GM21529 (cell line): ENCODE data around the gene PALM.
"Not testable (repeated sequence)": the region's sequence is repeated elsewhere in the genome, so short reads cannot be mapped to it uniquely, and the experiment has no call there.

Experiments
- ATAC-seq: cut with Tn5 transposase; IDR thresholded peaks from one replicate; pipeline ENCODE4 v1.9.1; 2021; ENCODE audit not compliant: unreplicated experiment

The PALM gene

DNA sequence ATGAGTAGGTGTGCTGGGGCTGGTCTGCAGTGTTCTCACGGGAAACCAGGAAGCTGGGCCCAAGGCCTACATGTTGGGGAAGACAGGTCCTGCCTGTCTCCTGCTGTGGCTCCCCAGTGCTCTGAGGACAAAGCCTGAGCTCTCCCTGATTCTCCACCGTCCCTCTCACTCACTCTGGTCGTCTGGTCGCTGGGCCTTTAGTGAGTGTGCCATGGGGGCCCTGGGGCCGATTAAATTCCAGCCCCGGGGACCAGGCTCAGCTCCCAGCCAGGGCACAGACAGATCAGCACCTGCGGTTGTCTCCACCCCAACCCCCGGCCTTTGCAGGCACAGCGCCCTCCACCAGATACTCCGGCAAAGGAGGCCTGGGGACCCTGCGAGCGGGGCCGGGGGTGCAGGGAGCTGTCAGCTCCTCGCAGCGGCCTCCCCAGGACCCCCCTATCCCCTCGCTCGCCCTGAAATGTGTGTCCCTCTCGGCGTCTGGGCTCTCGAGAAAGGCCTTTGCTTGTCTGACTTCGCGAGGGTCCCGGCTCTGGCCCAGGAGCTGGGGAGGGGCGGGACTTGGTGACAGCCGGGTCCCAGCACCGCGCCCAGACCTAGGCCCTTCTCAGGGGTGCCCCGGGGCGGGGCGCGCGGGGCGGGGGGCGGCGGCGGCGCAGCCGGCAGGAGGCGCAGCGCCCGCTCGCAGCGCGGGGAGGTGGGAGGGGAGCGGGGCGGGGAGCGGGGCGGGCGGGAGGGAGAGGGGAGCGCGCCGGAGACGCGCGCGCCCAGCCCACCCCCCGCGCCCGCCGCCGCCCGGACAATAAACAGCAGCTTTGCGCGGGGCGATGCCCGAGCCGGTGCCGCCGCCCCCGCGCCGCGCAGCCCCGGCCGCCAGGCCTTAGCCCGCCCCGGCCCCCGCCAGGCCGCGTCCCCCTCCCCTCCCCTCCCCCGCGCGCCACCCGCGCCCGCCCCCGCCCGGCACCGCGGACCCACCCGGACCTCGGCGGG, at the start of gene PALM:
PALM (plus strand) TSS at position 782 of the 990 bp plus-strand sequence. CDS start 212 bp downstream, outside the sequence.
- no peak for ATAC-seq

GRCh38 chr19:660793-661426, 47.8 kb upstream of the PALM start:
- no peak for ATAC-seq

DNA sequence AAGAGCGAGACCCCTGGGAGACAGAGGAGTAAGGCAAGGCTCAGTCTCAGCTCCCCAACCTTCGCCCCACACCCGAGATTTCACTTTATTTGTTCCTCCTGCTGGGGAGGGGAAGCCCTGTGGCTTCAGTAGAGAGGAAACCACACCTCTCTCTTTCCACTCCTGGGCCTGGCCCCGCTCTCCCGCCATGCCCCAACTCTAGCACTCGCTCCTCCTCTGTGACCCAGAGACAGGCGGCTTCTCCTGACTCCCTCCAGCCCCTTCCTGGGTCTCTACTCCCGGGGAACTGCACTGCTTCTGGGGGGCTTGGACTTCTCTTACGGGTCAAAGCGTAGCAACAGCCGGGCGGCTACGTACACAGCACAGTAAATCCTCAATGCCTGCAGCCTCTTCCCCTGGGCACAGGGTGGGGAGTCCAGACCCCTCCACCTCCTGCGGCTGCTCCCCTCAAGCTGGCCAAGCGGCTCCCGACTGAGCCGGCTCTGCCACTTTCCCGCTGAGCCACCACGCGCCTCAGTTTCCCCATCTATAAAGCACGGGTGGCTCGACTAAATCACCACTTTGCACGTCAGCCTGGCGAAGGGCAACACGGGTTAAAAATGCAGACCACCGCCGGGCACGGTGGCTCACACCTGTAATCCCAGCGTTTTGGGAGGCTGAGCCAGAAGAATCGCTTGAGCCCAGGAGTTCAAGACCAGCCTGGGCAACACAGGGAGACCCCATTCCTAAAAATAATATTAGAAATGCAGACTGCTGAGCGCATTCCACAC, 47.1 kb upstream of the PALM start:
- ATAC-seq, result no peak

DNA sequence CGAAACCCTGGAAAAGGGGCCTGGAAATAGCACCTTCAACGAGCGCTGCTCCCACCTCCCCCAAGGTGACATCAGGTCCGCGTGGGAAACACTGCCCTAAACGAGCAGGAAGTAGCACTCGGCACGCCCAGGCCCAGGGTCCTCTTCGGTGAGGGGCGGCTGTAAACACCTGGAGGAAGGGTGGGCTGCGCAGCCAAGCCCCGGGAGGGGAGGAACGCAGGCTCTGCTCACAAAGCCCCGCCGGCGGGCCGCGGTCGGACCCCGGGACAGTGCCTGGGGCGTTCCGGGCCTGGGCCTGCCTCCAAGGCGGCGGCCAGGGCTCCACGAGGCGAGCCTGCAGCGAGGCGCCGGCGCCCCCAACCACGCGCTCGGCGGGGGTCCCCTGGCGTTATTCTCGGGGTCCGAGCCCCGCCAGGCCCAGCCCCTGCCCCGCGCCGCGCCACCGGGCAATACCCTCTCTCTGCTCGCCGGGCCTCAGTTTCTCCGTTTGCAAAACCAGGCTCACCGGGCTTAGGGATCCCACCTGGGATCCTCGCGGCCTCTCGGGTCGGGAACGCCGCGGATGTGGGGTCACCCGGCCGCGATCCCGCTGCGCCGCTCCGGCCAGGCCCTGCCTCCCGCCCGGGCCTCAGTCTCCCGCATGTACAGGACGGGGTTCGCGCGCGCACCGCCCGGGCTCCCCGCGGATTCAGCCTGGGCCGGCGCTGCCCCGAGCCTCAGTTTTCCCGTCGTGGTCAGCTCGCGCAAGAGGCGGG, 46.4 kb upstream of the PALM start:
- peak; percentile 6 for ATAC-seq

DNA sequence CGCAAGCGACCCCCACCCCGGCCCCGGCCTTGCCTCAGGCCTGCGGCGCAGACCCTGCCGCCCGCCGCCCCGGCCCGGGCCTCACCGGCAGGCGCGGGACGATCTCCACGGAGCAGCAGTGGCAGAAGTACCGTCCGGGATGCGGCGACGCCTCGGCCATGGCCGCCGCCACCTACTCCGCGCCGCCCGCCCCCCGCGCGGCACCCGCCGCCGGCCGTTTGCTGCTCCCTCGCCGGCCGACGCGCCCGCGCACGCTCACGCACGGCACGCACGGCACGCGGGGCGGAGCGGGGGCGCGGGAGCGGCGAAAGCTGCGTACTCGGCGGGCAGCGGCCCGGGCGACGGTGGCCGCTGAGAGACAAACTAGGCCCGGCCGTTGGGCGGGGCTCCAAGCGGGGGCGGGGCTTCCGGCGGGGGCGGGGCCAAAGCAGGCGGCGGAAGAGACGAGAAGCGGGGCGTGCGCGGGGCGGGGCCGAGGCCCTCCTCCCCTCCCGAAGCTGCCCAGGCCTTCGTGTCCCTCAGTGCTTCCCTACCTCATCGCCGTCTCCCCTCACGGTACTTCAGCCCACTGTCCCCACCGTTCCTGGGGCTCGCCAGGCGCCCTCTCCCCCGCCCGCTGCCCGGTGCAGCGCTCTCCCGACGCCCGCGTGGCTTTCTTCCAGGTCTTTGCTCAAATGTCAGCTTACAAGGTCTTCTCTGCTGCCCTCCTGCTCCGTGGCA, 45.6 kb upstream of the PALM start, which contains the start of gene RNF126:
RNF126 (minus strand) TSS at position 253 of the 720 bp plus-strand sequence; CDS start at position 160, 93 bp downstream.
- ATAC-seq, result peak; percentile 54

- ATAC-seq, result no peak
Observed at GRCh38 chr19:663682-664117, 45.0 kb upstream of the PALM start.

- no peak for ATAC-seq
Observed at GRCh38 chr19:664913-665443, 43.8 kb upstream of the PALM start.

DNA sequence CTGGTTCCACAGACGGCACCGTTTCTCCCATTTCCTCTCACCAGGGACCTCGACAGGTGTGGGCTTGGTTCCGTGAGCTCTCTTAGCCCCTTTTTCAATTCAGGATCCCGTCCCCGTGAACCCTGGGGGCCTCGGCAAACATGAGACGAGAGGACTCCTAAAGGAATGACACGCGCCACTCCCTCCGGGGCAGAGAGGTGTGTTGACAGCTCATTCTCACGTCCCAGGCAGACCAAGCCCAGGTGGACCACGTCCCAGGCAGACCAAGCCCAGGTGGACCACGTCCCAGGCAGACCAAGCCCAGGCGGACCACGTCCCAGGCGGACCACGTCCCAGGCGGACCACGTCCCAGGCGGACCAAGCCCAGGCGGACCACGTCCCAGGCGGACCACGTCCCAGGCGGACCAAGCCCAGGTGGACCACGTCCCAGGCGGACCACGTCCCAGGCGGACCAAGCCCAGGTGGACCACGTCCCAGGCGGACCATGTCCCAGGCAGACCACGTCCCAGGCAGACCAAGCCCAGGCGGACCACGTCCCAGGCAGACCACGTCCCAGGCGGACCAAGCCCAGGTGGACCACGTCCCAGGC, 41.7 kb upstream of the PALM start:
- ATAC-seq, result not testable (repeated sequence)

DNA sequence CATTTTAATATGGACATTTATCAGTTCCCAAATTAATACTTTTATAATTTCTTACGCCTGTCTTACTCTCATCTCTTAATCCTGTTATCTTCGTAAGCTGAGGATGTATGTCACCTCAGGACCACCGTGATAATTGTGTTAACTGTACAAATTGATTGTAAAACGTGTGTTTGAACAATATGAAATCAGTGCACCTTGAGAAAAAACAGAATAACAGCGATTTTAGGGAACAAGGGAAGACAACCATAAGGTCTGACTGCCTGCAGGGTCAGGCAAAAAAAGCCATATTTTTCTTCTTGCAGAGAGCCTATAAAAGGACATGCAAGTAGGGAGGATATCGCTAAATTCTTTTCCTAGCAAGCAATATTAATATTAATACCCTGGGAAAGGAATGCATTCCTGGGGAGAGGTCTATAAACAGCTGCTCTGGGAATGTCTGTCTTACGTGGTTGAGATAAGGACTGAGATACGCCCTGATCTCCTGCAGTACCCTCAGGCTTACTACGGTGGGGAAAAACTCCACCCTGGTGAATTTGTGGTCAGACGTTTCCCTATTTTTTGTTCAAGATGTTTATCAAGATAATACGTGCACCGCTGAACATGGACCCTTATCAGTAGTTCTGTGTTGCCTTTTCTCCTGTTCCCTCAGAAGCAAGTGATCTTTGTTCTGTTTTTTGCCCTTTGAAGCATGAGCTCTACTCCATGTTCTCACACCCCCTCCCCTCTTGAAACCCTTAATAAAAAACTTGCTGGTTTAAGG, 39.9 kb upstream of the PALM start:
- ATAC-seq, result not testable (repeated sequence)

DNA sequence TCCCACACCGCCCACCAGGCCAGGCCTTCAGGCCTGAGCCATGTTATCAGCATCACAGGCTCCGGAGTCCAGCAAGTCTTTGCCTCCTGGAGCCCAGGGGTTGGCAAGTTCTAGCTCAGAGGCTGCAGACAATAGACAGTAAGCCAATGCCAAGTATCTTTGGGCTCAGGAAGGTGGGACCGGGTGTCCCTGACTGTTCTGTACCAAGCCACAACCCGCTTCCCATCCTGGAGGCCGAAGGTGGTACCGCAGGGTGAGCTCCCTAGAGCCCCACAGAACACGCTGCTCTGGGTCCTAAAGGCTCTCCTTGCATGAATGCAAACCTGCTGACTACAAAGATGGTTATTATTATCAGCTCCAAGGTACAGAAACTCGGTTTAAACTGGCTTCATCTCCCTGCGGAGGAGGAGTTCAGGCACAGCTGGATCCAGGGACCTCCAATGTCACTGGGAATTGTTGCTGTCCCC, 38.1 kb upstream of the PALM start:
- ATAC-seq, result no peak

GRCh38 chr19:674282-675151, 34.2 kb upstream of the PALM start:
- ATAC-seq, result no peak

DNA sequence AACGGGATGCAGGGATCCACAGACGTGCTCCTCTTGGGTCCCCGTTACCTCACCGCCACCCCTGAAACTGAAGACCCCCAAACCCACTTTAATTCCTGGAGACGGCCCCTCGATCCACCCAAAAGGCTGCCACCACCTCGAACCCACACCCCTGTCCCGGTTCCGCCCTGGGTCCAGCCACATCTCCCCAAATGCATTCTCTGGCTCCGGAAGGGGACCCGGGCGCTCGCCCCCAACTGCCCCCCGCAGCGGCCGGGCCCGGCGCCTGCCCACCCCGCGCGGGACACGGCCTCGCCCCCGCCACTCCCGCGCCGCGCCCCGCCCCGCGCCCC, 32.8 kb upstream of the PALM start:
- no peak for ATAC-seq

DNA sequence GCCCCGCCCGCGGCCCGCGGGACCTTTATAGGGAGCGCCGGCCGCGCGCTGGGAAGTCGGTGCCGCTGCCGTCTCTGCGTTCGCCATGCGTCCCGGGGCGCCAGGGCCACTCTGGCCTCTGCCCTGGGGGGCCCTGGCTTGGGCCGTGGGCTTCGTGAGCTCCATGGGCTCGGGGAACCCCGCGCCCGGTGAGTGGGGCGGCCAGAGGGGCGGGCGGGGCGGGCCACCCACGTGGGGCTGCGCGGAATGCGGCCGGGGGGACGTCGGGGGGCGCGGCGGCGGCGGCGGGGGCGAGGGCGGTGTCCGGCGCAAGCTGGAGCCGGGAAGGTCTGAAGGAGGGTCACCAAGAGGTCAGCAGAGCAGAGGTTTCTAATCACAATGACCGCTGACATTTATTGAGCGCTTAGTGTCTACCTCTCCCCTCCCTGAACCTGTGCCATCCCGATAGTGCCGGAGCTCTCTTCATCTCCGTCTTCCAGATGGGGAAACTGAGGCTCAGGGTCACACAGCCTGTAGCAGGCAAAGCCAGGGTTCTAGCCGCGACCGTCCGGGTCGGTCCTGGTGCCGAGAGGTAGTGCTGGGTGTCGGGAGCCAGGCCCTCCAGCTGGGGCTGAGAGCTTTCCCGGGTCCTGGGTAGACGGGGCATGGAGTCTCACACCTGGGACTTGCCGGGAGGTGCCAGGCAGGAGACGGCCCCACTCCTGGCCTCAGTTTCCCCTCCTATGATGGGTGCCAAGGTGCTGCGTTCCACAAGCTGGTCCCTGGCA, 32.2 kb upstream of the PALM start, which contains the start of gene FSTL3:
FSTL3 (plus strand) TSS at position 54 of the 767 bp plus-strand sequence; CDS start at position 86, 32 bp downstream.
- ATAC-seq, result no peak

- no peak for ATAC-seq
Observed at GRCh38 chr19:677201-677600, 31.5 kb upstream of the PALM start.

DNA sequence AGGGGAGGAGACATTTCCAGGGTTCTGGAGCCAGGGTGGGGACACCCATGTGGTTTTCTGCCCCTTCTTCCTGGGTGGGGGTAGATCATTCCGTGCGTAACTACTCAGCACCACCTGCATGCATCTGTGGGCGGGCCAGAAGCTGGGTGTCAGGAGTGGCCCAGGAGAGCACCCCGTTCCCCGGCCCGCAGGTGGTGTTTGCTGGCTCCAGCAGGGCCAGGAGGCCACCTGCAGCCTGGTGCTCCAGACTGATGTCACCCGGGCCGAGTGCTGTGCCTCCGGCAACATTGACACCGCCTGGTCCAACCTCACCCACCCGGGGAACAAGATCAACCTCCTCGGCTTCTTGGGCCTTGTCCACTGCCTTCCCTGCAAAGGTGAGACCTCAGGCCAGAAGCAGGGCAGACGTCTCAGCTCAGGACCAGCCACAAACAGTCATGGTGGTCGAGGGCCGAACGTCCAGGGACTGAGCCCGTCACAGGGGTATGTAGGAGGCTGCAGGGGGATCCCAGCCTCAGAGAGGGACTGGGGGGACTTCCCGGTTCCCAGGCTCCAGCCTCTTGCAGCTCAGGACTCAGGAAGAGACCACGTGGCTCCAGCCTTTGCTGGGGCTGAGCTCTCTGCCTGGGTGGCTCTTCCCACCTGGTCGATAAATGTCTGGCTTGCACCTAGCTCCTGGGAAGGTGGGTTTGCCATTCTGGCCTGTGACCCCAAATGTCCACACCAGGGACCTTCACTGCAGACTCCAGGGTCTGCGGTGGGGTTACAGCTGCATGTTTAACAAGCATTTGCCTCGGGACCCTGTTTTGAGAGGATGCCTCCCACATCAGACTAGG, 30.9 kb upstream of the PALM start:
- no peak for ATAC-seq
